ENCODE results near the gene SSTR3.
A peak's percentile ranks its signal among the peaks of the same experiment; 100 is the strongest.
"Not testable (repeated sequence)": the region's sequence is repeated elsewhere in the genome, so short reads cannot be mapped to it uniquely, and the experiment has no call there.

The SSTR3 gene

GRCh38 chr22:37212174-37212906 lies at the start of gene SSTR3:
SSTR3 (minus strand) TSS chr22:37212477; CDS start chr22:37207803, 4,674 bp downstream.
- no peak for DNase-seq

- no peak for DNase-seq
These were observed 48.6 kb upstream of the SSTR3 start for GRCh38 chr22:37260901-37261336.

GRCh38 chr22:37260155-37260795 lies 48.0 kb upstream of the SSTR3 start:
- DNase-seq = no peak

GRCh38 chr22:37259540-37260029 lies 47.3 kb upstream of the SSTR3 start:
- no peak for DNase-seq

GRCh38 chr22:37258753-37259401 lies 46.6 kb upstream of the SSTR3 start:
- DNase-seq = no peak

GRCh38 chr22:37258005-37258752 lies 45.9 kb upstream of the SSTR3 start:
- DNase-seq = no peak

GRCh38 chr22:37256075-37256726 lies 43.9 kb upstream of the SSTR3 start:
- no peak for DNase-seq

GRCh38 chr22:37255558-37256006 lies 43.3 kb upstream of the SSTR3 start:
- DNase-seq = no peak

- no peak for DNase-seq
These were observed 42.6 kb upstream of the SSTR3 start for GRCh38 chr22:37254867-37255233.

GRCh38 chr22:37254209-37254866 lies 42.1 kb upstream of the SSTR3 start:
- no peak for DNase-seq

- DNase-seq = no peak
These were observed 40.9 kb upstream of the SSTR3 start for GRCh38 chr22:37253126-37253660.

- not testable (repeated sequence) for DNase-seq
These were observed 39.6 kb upstream of the SSTR3 start for GRCh38 chr22:37251836-37252235.

- DNase-seq = no peak
These were observed 37.7 kb upstream of the SSTR3 start for GRCh38 chr22:37249986-37250385.

- DNase-seq = no peak
These were observed 36.0 kb upstream of the SSTR3 start for GRCh38 chr22:37248251-37248650.

- no peak for DNase-seq
These were observed 33.5 kb upstream of the SSTR3 start for GRCh38 chr22:37245740-37246139.

GRCh38 chr22:37244922-37245722 lies 32.8 kb upstream of the SSTR3 start:
- DNase-seq = peak; percentile 17

- DNase-seq = peak; percentile 62
These were observed 32.0 kb upstream of the SSTR3 start, which contains the start of gene RAC2 for GRCh38 chr22:37244114-37244921. RAC2 (minus strand) TSS chr22:37244269; CDS start chr22:37244148, 121 bp downstream.

GRCh38 chr22:37243402-37244113 lies 31.3 kb upstream of the SSTR3 start:
- DNase-seq = no peak

- peak; percentile 76 for DNase-seq
These were observed 30.2 kb upstream of the SSTR3 start for GRCh38 chr22:37242395-37242918.
